Glutamatergic neuron (in vitro differentiated cells): ENCODE results near the gene FAM174B. TPM values are rescaled to one million over a fixed set of nuclear protein-coding genes. Genes with fewer than 3 reads are reported as not detected.

Experiments used
- DNase-seq: peaks from one replicate; pipeline ENCODE4 v3.0.0; 2022
- H3K27ac Mint-ChIP-seq: one replicate; pipeline ENCODE4 v1.8.0; 2020; ENCODE audit warnings: mild to moderate bottlenecking, mixed read lengths, inconsistent platforms; ENCODE audit not compliant: unreplicated experiment
- H3K27me3 Mint-ChIP-seq: one replicate; pipeline ENCODE4 v1.8.0; 2020; ENCODE audit warnings: mild to moderate bottlenecking, moderate library complexity, mixed read lengths, inconsistent platforms; ENCODE audit not compliant: unreplicated experiment
- H3K36me3 Mint-ChIP-seq: one replicate; pipeline ENCODE4 v1.8.0; 2020; ENCODE audit warnings: mild to moderate bottlenecking, mixed read lengths, inconsistent platforms; ENCODE audit not compliant: unreplicated experiment
- H3K4me1 Mint-ChIP-seq: one replicate; pipeline ENCODE4 v1.8.0; 2020; ENCODE audit warnings: mild to moderate bottlenecking, low read depth, mixed read lengths, inconsistent platforms; ENCODE audit not compliant: unreplicated experiment
- H3K4me3 Mint-ChIP-seq: one replicate; pipeline ENCODE4 v1.8.0; 2020; ENCODE audit warnings: mild to moderate bottlenecking, mixed read lengths, inconsistent platforms; ENCODE audit not compliant: unreplicated experiment
- H3K9me3 Mint-ChIP-seq: one replicate; pipeline ENCODE4 v1.8.0; 2020; ENCODE audit warnings: mild to moderate bottlenecking, moderate library complexity, mixed read lengths, inconsistent platforms; ENCODE audit not compliant: unreplicated experiment
- CTCF ChIP-seq: fragments of 200-600 bp; sonication (generic); IDR thresholded peaks from one replicate; pipeline ENCODE4 v1.5.0; 2021; ENCODE audit not compliant: partially characterized antibody, unreplicated experiment
- total RNA-seq: library from RNA; stranded (reverse); fragmentation: NEBNext Ultra II Directional; extraction: Animal tissue kit (Norgen Biotek cat#: 25700); gene quantifications from one replicate; pipeline ENCODE4 v1.2.1, GENCODE V29; 2021; ENCODE audit not compliant: unreplicated experiment

FAM174B gene
- total RNA-seq, 1 donor from 2014 or later, result 8.6 TPM

- Mint-ChIP-seq H3K4me1 (no peaks in the 10 kb centered on the region), H3K36me3 (peaks cover 5% of the 10 kb centered on the region), H3K27ac (no peak overlapping the region), H3K4me3 (no peak overlapping the region), H3K9me3 (no peaks in the 10 kb centered on the region), H3K27me3 (no peaks in the 10 kb centered on the region)
- DNase-seq, result no peak
- TF ChIP-seq CTCF, result no peak
Measured at GRCh38 chr15:92576597-92577200, 78.9 kb downstream of the FAM174B start.

- DNase-seq, result no peak
- Mint-ChIP-seq H3K36me3 (peaks cover 10% of the 10 kb centered on the region), H3K4me1 (no peaks in the 10 kb centered on the region), H3K27me3 (no peaks in the 10 kb centered on the region), H3K4me3 (no peak overlapping the region), H3K9me3 (no peaks in the 10 kb centered on the region), H3K27ac (no peak overlapping the region)
- no peak for TF ChIP-seq CTCF
Measured at GRCh38 chr15:92574566-92574965, 81.0 kb downstream of the FAM174B start.

- TF ChIP-seq CTCF, result no peak
- H3K27ac Mint-ChIP-seq, result no peak overlapping the region
- no peak for DNase-seq
- no peaks in the 10 kb centered on the region for H3K27me3 Mint-ChIP-seq
- no peak overlapping the region for H3K4me3 Mint-ChIP-seq
- H3K36me3 Mint-ChIP-seq, result peaks cover 10% of the 10 kb centered on the region
- no peaks in the 10 kb centered on the region for H3K4me1 Mint-ChIP-seq
- H3K9me3 Mint-ChIP-seq, result no peaks in the 10 kb centered on the region
Measured at GRCh38 chr15:92574161-92574560, 81.4 kb downstream of the FAM174B start.

- no peak for TF ChIP-seq CTCF
- peaks cover 10% of the 10 kb centered on the region for H3K36me3 Mint-ChIP-seq
- H3K4me1 Mint-ChIP-seq, result no peaks in the 10 kb centered on the region
- no peak overlapping the region for H3K4me3 Mint-ChIP-seq
- H3K27me3 Mint-ChIP-seq, result no peaks in the 10 kb centered on the region
- DNase-seq, result no peak
- no peak overlapping the region for H3K27ac Mint-ChIP-seq
- H3K9me3 Mint-ChIP-seq, result no peaks in the 10 kb centered on the region
Measured at GRCh38 chr15:92571824-92572223, 83.8 kb downstream of the FAM174B start.

- Mint-ChIP-seq H3K4me3 (no peak overlapping the region), H3K27me3 (no peaks in the 10 kb centered on the region), H3K4me1 (no peaks in the 10 kb centered on the region), H3K9me3 (no peaks in the 10 kb centered on the region), H3K27ac (no peak overlapping the region), H3K36me3 (peaks cover 14% of the 10 kb centered on the region)
- no peak for TF ChIP-seq CTCF
- DNase-seq, result no peak
Measured at GRCh38 chr15:92570391-92570790, 85.2 kb downstream of the FAM174B start.
